CD8-positive, alpha-beta memory T cell (primary cell): ENCODE data around the gene GPR17. TPM values are rescaled to one million over a fixed set of nuclear protein-coding genes. Genes with fewer than 3 reads are reported as not detected.

Experiments
- CTCF ChIA-PET: fragments of 350-600 bp; sonication (Branson Sonifier 250); formaldehyde crosslinking; loops from one replicate; lab custom pipeline; 2021; ENCODE audit warnings: antibody characterized with exemption; lab: Charles Lee
- POLR2A ChIA-PET: fragments of 350-600 bp; sonication (Branson Sonifier 250); formaldehyde crosslinking; loops from one replicate; lab custom pipeline; 2021; ENCODE audit warnings: antibody characterized with exemption; lab: Charles Lee
- DNase-seq, 5 donors: peaks; one replicate each; pipeline versions ENCODE4 v3.0.0 to v3.0.0-alpha.2; 2020 to 2022; ENCODE audit warnings: mixed read lengths in 1 of 5
- H3K27ac ChIP-seq: one replicate; pipeline ENCODE4 v1.7.0; 2013; ENCODE audit warnings: low read depth, mild to moderate bottlenecking, low read length, moderate library complexity
- H3K27me3 ChIP-seq: 2 replicates; pipeline ENCODE4 v1.7.0; 2013; ENCODE audit warnings: low read length, mild to moderate bottlenecking; ENCODE audit not compliant: insufficient read depth, poor library complexity, severe bottlenecking
- H3K36me3 ChIP-seq: 2 replicates; pipeline ENCODE4 v1.7.0; 2013; ENCODE audit warnings: mild to moderate bottlenecking, low read length, moderate library complexity; ENCODE audit not compliant: insufficient read depth
- H3K4me1 ChIP-seq: 2 replicates; pipeline ENCODE4 v1.7.0; 2013; ENCODE audit warnings: mild to moderate bottlenecking, low read length, moderate library complexity; ENCODE audit not compliant: insufficient read depth
- H3K4me3 ChIP-seq: 2 replicates; pipeline ENCODE4 v1.7.0; 2013; ENCODE audit warnings: mild to moderate bottlenecking, low read length
- H3K9me3 ChIP-seq: 2 replicates; pipeline ENCODE4 v1.7.0; 2013; ENCODE audit warnings: mild to moderate bottlenecking, low read length
- H3K27ac Mint-ChIP-seq, 8 donors: one replicate each; pipeline ENCODE4 v1.8.0; 2020 to 2021; ENCODE audit warnings: mixed read lengths in 8 of 8, mild to moderate bottlenecking in 6 of 8, inconsistent platforms in 3 of 8, moderate library complexity in 3 of 8
- H3K27me3 Mint-ChIP-seq, 2 donors: one replicate each; pipeline ENCODE4 v1.8.0; 2020 to 2021; ENCODE audit warnings: mixed read lengths in 2 of 2, mild to moderate bottlenecking in 1 of 2, moderate library complexity in 1 of 2
- H3K36me3 Mint-ChIP-seq, 3 donors: one replicate each; pipeline ENCODE4 v1.8.0; 2020 to 2021; ENCODE audit warnings: mixed read lengths in 3 of 3, inconsistent platforms in 1 of 3, mild to moderate bottlenecking in 1 of 3
- H3K4me1 Mint-ChIP-seq, 3 donors: one replicate each; pipeline ENCODE4 v1.8.0; 2020 to 2021; ENCODE audit warnings: mixed read lengths in 3 of 3, inconsistent platforms in 1 of 3, mild to moderate bottlenecking in 1 of 3
- H3K4me3 Mint-ChIP-seq, 7 donors: one replicate each; pipeline ENCODE4 v1.8.0; 2020 to 2021; ENCODE audit warnings: mixed read lengths in 7 of 7, mild to moderate bottlenecking in 6 of 7, moderate library complexity in 4 of 7, inconsistent platforms in 2 of 7
- H3K9me3 Mint-ChIP-seq, 5 donors: one replicate each; pipeline ENCODE4 v1.8.0; 2020 to 2022; ENCODE audit warnings: mixed read lengths in 5 of 5, mild to moderate bottlenecking in 3 of 5, moderate library complexity in 2 of 5, inconsistent platforms in 1 of 5
- polyA plus RNA-seq: library from polyadenylated mRNA; unstranded; fragments of 300-500 nt; fragmentation: Illumina TruSeq; gene quantifications from one replicate; pipeline ENCODE4 v1.2.3, GENCODE V29; 2021
- total RNA-seq, 2 experiments: library from RNA; stranded (reverse); gene quantifications; one replicate each; pipeline ENCODE4 v1.2.3, GENCODE V29; 2021

Gene GPR17
- total and polyA plus RNA-seq, 3 experiments from 2014 or later, result not detected

DNA sequence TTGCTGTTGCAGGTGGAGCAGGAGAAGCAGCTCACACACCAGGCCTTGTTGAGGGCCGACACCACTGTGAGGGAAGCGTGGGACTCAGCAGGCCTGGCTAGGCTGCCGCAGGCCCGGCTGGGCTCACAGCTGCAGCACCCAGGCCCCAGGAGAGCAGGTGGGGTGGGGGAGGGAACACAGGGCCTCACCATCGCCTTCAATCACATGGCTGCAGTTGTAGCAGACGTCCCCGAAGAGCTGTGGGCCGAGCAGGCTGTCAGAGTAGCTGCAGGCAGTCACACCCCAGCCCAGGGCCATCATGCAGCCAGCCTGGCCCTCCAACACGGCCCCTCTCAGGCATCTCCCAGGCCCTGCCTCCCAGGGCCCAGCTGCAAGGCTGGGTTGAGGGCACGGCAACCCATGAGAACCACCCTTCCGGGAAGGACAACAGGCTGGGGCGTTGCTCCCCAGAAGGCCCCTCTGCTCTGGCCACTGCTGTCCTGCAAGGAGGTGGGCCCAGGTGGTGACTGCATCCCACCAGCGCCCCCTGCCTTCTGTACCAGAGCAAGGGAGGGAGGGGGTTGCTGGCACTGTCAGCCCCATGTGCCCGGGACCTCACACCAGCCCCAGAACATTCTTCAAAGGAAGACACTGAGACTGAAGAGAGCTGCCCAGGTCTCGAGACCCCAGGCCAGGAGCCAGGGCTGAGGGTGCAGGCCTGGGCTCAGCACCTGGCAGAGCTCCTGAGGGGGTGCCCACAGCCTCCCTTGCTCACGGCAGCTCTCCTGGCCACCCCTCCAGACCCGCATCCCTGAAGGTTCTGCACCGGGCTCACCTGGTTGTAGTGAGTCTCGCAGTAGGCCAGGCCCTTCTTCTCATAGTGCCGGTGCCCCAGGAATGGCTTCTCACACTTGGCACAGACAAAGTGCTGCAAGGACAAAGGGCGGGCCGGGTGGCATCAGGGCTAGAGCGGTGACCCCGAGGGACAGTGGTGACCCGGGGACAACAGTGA lies 5.6 kb upstream of the GPR17 start:
- Mint-ChIP-seq H3K36me3 (peaks cover 0 to 1% (median 0%) of the 10 kb centered on the region in 3 donors), H3K4me3 (peak overlapping the region in 4 of 7 donors; percentile 28 to 63 (median 35)), H3K27me3 (no peaks in the 10 kb centered on the region), H3K4me1 (peaks cover 0 to 58% (median 15%) of the 10 kb centered on the region in 3 donors), H3K9me3 (no peaks in the 10 kb centered on the region), H3K27ac (peak overlapping the region in 5 of 8 donors; percentile 22 to 61 (median 45))
- peak overlapping the region; percentile 58 for H3K4me3 ChIP-seq
- DNase-seq, result no peak
- no peaks in the 10 kb centered on the region for H3K9me3 ChIP-seq
- no peaks in the 10 kb centered on the region for H3K36me3 ChIP-seq
- H3K4me1 ChIP-seq, result peaks cover 73% of the 10 kb centered on the region
- ChIA-PET CTCF (interaction anchor here (0.9 to 3.6 kb wide), 2 partner anchors 10 to 14 kb away, joined by 3 to 15 read pairs; no protein-coding TSS in a partner anchor), POLR2A (no interaction called here)
- H3K27me3 ChIP-seq, result no peaks in the 10 kb centered on the region
- H3K27ac ChIP-seq, result no peak overlapping the region

DNA sequence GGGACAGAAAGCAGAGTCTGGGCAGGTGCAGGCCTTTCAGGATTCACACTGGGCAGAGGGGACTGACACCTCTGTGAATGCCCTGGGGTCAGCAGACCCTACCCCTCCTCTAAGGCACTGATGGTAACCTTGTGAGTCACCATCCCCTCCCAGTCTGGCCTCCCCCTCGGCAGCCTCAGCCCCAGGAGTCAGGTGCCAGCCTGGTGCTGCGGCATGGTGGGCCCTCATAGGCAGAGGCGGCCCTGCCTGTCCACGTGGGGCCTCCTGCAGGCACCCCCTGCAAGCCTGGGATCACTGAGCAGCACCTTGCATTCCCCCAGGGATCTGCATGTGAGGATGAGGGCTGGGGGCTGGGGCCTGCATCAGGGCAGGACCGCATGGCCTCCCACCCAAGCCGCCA lies 4.8 kb upstream of the GPR17 start:
- Histone ChIP-seq H3K9me3 (no peaks in the 10 kb centered on the region), H3K36me3 (no peaks in the 10 kb centered on the region), H3K27me3 (no peaks in the 10 kb centered on the region), H3K4me3 (peak overlapping the region; percentile 58), H3K27ac (no peak overlapping the region), H3K4me1 (peaks cover 65% of the 10 kb centered on the region)
- ChIA-PET POLR2A (interaction anchor here (1.1 kb wide), 1 partner anchor 115 kb away, joined by 3 read pairs; the partner anchor contains the start of gene IWS1), CTCF (interaction anchor here (3.6 kb wide), 1 partner anchor 9 kb away, joined by 15 read pairs; no protein-coding TSS in a partner anchor)
- peak overlapping the region in 3 of 7 donors; percentile 28 to 63 (median 36) for H3K4me3 Mint-ChIP-seq
- DNase-seq, result no peak
- H3K27me3 Mint-ChIP-seq, result no peaks in the 10 kb centered on the region
- H3K36me3 Mint-ChIP-seq, result peaks cover 0 to 1% (median 0%) of the 10 kb centered on the region in 3 donors
- no peaks in the 10 kb centered on the region for H3K9me3 Mint-ChIP-seq
- H3K4me1 Mint-ChIP-seq, result peaks cover 0 to 57% (median 15%) of the 10 kb centered on the region in 3 donors
- H3K27ac Mint-ChIP-seq, result peak overlapping the region in 3 of 8 donors; percentile 29 to 61 (median 45)

DNA sequence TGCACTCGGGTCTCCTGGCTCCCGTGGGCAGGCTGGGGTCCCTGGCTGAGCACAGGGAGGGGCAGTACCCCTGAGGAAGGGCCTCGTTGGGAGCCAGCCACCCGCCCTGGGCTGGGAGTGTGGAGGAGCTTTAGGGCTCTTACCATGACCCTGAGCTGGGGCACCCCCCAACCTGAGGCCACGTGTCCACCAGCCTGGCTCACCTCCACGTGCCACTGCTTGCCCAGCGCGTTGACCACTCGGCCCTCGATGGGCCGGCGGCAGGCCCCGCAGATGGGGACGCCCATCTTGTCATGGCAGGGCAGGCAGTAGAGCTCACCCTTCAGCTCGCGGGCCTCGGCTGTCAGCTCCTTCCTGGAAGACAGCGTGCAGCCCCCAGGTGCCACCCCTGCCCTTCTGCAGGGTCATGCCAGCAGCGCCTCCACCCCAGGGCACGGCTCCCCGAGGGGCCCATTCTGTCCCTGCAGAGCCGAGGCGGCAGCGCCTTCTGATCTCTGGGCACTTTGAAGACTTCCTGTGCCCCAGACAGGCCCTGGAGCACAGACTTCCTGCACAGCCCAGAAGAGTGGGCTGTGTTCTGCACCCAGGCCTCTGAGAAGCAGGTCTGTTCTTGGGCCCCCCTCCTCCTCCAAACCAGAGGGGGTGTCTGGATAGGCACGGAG lies 4.0 kb upstream of the GPR17 start:
- H3K9me3 Mint-ChIP-seq, result no peaks in the 10 kb centered on the region
- H3K4me1 Mint-ChIP-seq, result peaks cover 0 to 52% (median 14%) of the 10 kb centered on the region in 3 donors
- CTCF ChIA-PET, result interaction anchor here (0.7 to 3.6 kb wide), 2 partner anchors 8 to 51 kb away, joined by 3 to 15 read pairs; no protein-coding TSS in a partner anchor
- peak overlapping the region in 4 of 8 donors; percentile 23 to 72 (median 44) for H3K27ac Mint-ChIP-seq
- Histone ChIP-seq H3K4me3 (peak overlapping the region; percentile 58), H3K27me3 (no peaks in the 10 kb centered on the region), H3K9me3 (no peaks in the 10 kb centered on the region), H3K27ac (no peak overlapping the region), H3K4me1 (peaks cover 57% of the 10 kb centered on the region), H3K36me3 (no peaks in the 10 kb centered on the region)
- H3K4me3 Mint-ChIP-seq, result peak overlapping the region in 5 of 7 donors; percentile 19 to 82 (median 53)
- H3K36me3 Mint-ChIP-seq, result peaks cover 0 to 1% (median 0%) of the 10 kb centered on the region in 3 donors
- no peaks in the 10 kb centered on the region for H3K27me3 Mint-ChIP-seq
- peak in 3 of 5 donors; percentile 24 to 65 (median 58) for DNase-seq
- POLR2A ChIA-PET, result interaction anchor here (1.1 kb wide), 1 partner anchor 115 kb away, joined by 3 read pairs; the partner anchor contains the start of gene IWS1

DNA sequence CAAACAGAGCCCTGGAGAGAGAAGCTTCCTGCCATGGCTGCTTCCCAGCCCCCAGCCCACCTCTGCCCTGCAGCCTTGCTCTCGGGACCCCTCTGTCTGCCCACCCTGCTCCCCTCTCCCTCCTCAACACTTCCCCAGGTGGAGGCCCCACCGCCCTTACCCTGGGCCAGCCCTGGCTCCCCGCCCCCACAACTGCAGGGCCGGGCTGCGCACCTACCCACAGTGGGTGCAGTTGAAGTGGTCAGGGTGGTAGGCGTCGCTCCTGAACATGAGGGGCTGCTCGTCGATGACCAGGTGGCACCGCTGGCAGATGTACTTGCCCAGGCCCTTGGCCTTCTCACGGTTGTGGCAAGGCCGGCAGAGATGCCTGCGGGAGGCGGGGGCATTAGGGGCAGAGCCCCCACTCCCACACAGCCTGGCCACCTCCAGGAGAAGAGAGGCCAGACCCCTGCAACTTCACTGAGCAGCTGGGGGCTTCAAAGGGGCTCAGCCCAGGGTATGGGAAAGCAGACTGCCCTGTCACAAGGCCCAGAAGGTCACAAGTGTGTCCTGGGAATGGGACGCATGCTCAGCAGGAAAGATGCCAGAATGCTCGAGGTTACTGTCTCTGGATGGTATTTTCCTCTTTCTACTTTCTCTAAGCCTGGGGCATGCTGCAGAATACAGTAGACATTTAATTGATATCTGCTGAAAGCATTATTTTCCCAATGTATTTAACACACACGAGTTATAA lies 3.1 kb upstream of the GPR17 start:
- peaks cover 0 to 46% (median 12%) of the 10 kb centered on the region in 3 donors for H3K4me1 Mint-ChIP-seq

DNA sequence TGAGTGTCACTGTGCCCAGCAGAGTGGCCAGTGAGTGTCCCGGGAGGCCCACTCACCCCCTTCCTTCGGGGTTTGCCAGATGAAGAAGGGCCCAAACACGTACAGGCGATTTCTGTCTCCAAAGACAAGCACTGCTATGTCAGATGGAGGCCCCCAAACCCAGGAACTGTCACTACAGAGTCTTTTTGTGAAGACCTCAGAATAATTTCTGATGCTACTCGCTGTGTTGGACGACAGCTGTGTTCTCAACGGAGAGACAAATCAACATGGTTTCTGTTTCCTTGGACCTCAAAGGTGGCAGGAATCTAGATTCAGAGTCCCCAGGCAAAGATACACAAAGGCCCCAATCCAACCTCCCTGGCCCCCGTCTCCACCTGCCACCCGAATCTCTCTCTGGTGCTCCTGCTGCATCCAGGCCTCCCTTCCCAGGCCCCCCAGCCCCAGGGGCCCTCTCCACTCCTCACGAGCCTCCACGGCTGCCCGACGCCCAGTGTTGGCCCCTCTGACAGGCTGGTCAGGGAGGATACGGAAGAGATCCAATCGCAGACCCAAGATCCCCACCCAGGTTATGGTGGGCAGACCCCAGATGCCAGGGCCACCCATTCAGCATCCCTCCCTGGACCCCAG lies 2.4 kb upstream of the GPR17 start:
- no peak for DNase-seq
- peaks cover 0 to 1% (median 0%) of the 10 kb centered on the region in 3 donors for H3K36me3 Mint-ChIP-seq
- peaks cover 0 to 44% (median 9%) of the 10 kb centered on the region in 3 donors for H3K4me1 Mint-ChIP-seq
- Histone ChIP-seq H3K36me3 (no peaks in the 10 kb centered on the region), H3K4me1 (peaks cover 42% of the 10 kb centered on the region), H3K27me3 (no peaks in the 10 kb centered on the region), H3K4me3 (no peak overlapping the region), H3K27ac (no peak overlapping the region), H3K9me3 (no peaks in the 10 kb centered on the region)
- CTCF ChIA-PET, result no interaction called here
- no peaks in the 10 kb centered on the region for H3K9me3 Mint-ChIP-seq
- H3K27ac Mint-ChIP-seq, result peak overlapping the region in 1 of 8 donors; percentile 26
- POLR2A ChIA-PET, result no interaction called here
- H3K27me3 Mint-ChIP-seq, result no peaks in the 10 kb centered on the region
- no peak overlapping the region for H3K4me3 Mint-ChIP-seq

More for the DNA sequence above, 3.1 kb upstream of the GPR17 start:
- Histone ChIP-seq H3K4me1 (peaks cover 48% of the 10 kb centered on the region), H3K9me3 (no peaks in the 10 kb centered on the region), H3K27me3 (no peaks in the 10 kb centered on the region), H3K4me3 (no peak overlapping the region), H3K36me3 (no peaks in the 10 kb centered on the region), H3K27ac (no peak overlapping the region)
- ChIA-PET CTCF (no interaction called here), POLR2A (no interaction called here)
- no peaks in the 10 kb centered on the region for H3K27me3 Mint-ChIP-seq
- no peak overlapping the region for H3K4me3 Mint-ChIP-seq
- peak overlapping the region in 1 of 8 donors; percentile 26 for H3K27ac Mint-ChIP-seq
- H3K9me3 Mint-ChIP-seq, result no peaks in the 10 kb centered on the region
- DNase-seq, result no peak
- H3K36me3 Mint-ChIP-seq, result peaks cover 0 to 1% (median 0%) of the 10 kb centered on the region in 3 donors

DNA sequence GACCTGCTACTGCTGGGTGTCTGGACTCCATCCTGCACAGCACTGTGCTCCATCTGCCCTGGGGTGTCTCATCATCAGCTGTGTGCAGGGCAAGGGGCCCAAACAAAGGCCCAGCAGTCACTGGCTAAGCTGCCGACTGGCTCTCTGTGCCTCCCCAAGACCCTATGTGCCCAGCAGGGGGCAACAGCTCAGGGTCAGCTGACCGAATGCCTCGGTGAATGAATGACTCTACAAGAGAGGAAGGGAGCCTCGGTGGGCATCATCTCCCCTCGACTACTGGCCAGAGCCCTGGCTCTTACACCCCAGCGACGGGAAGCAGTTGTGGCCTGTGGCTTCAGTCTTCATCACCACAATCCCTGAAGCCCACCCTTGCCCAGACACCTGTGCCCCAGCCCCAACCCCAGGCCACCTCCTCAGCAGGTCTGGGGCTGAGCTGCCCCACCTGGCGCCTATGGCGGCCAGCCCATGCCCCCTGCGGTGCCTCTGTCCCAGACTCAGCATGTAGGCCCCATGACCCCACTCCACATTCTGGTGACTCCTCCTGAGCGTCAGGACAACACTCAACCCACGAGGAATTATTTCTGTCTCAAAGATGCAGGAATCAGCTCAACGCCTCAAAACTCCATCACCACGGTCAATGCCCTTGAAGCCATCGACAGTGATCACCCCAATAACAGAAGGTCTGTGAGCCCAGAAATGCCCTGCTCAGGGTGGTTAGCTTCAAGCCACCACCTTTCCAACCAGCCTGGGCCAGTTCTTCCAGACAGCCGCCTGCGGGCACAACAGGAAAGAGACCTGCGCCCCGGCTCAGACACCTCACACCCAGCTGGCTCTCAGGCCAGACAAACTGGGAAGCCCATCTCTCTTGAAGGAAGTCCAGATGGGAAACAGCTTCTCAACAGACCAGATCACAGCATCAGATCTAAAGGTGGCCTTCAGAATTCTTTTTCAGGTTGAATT lies 1.6 kb upstream of the GPR17 start:
- DNase-seq, result no peak
- Mint-ChIP-seq H3K36me3 (no peaks in the 10 kb centered on the region), H3K4me3 (no peak overlapping the region), H3K27ac (peak overlapping the region in 1 of 8 donors; percentile 38), H3K27me3 (no peaks in the 10 kb centered on the region), H3K9me3 (no peaks in the 10 kb centered on the region), H3K4me1 (peaks cover 0 to 46% (median 10%) of the 10 kb centered on the region in 3 donors)
- Histone ChIP-seq H3K4me1 (peaks cover 37% of the 10 kb centered on the region), H3K27me3 (no peaks in the 10 kb centered on the region), H3K36me3 (no peaks in the 10 kb centered on the region), H3K27ac (no peak overlapping the region), H3K4me3 (no peak overlapping the region), H3K9me3 (no peaks in the 10 kb centered on the region)
- ChIA-PET POLR2A (no interaction called here), CTCF (interaction anchor here (0.8 to 1.2 kb wide), 2 partner anchors 53 to 58 kb away, joined by 3 to 4 read pairs; no protein-coding TSS in a partner anchor)
